Prostate gland (tissue), 2 donors: ENCODE measurements around the gene TBL3.

Experiments used
- CTCF ChIP-seq, 4 experiments: fragments of 200-600 bp in 2 of 4; fragments of 450-650 bp in 2 of 4; sonication (generic) in 2 of 4; IDR thresholded peaks; 1 replicate in 3 of 4; 2 replicates in 1 of 4; pipeline ENCODE4 v1.5.1; 2016 to 2019; ENCODE audit warnings: antibody characterized with exemption in 4 of 4, mild to moderate bottlenecking in 2 of 4, moderate library complexity in 2 of 4
- POLR2A ChIP-seq: fragments of 450-650 bp; IDR thresholded peaks from one replicate; pipeline ENCODE4 v1.6.1; 2016; ENCODE audit warnings: antibody characterized with exemption, mild to moderate bottlenecking

GRCh38 chr16:2002406-2003230 is 30.8 kb downstream of the TBL3 start:
- no peak for TF ChIP-seq CTCF (IDR thresholded peaks at IDR 0.05)
- no peak for TF ChIP-seq POLR2A
